ENCODE measurements around the gene ADCY2. TPM values are rescaled to one million over a fixed set of nuclear protein-coding genes. Genes with fewer than 3 reads are reported as not detected.

Gene ADCY2
- total and polyA plus RNA-seq, 4 experiments from 2014 or later: not detected

- DNase-seq: no peak
- Histone ChIP-seq H3K4me1 (ENCODE audit: insufficient read depth, low read length) (no peaks in the 10 kb centered on the region), H3K27ac (ENCODE audit: low read depth, low read length) (no peak overlapping the region), H3K27me3 (ENCODE audit: insufficient read depth, low read length) (no peaks in the 10 kb centered on the region), H3K4me3 (ENCODE audit: low read length in 2 of 2) (no peak overlapping the region), H3K36me3 (ENCODE audit: insufficient read depth, low read length) (no peaks in the 10 kb centered on the region), H3K9me3 (ENCODE audit: control insufficient read depth in 1 of 2, low read length in 2 of 2) (no peaks in the 10 kb centered on the region)
- H3K4me1 Mint-ChIP-seq: no peaks in the 10 kb centered on the region
- H3K27ac Mint-ChIP-seq: no peak overlapping the region
- peaks cover 0 to 5% (median 0%) of the 10 kb centered on the region in 8 donors for H3K9me3 Mint-ChIP-seq
- ChIA-PET CTCF (ENCODE audit: partially characterized antibody) (no interaction called here), POLR2A (ENCODE audit: partially characterized antibody) (no interaction called here)
- no peak overlapping the region for H3K4me3 Mint-ChIP-seq
- intact Hi-C loops (cut with micrococcal nuclease): no loop called here
- peaks cover 0 to 1% of the 10 kb centered on the region in 2 donors for H3K27me3 Mint-ChIP-seq
- no peaks in the 10 kb centered on the region for H3K36me3 Mint-ChIP-seq
Measured at GRCh38 chr5:7616897-7617296, 221.0 kb downstream of the ADCY2 start.

GRCh38 chr5:7622498-7622897 lies 226.6 kb downstream of the ADCY2 start:
- intact Hi-C loops (cut with micrococcal nuclease): no loop called here
- H3K27ac Mint-ChIP-seq: no peak overlapping the region
- no peaks in the 10 kb centered on the region for H3K4me1 Mint-ChIP-seq
- Histone ChIP-seq H3K27ac (ENCODE audit: low read depth, low read length) (no peak overlapping the region), H3K4me1 (ENCODE audit: insufficient read depth, low read length) (no peaks in the 10 kb centered on the region), H3K27me3 (ENCODE audit: insufficient read depth, low read length) (no peaks in the 10 kb centered on the region), H3K9me3 (ENCODE audit: control insufficient read depth in 1 of 2, low read length in 2 of 2) (no peaks in the 10 kb centered on the region), H3K36me3 (ENCODE audit: insufficient read depth, low read length) (no peaks in the 10 kb centered on the region), H3K4me3 (ENCODE audit: low read length in 2 of 2) (no peak overlapping the region)
- no peak overlapping the region for H3K4me3 Mint-ChIP-seq
- H3K36me3 Mint-ChIP-seq: no peaks in the 10 kb centered on the region
- H3K27me3 Mint-ChIP-seq: no peaks in the 10 kb centered on the region
- peaks cover 0 to 8% (median 0%) of the 10 kb centered on the region in 8 donors for H3K9me3 Mint-ChIP-seq
- no peak for DNase-seq
- POLR2A ChIA-PET (ENCODE audit: partially characterized antibody): no interaction called here
- CTCF ChIA-PET (ENCODE audit: partially characterized antibody): no interaction called here

GRCh38 chr5:7625740-7626139 lies 229.8 kb downstream of the ADCY2 start:
- Mint-ChIP-seq H3K4me3 (no peak overlapping the region), H3K27me3 (no peaks in the 10 kb centered on the region), H3K27ac (no peak overlapping the region), H3K4me1 (no peaks in the 10 kb centered on the region), H3K36me3 (no peaks in the 10 kb centered on the region), H3K9me3 (peaks cover 0 to 8% (median 0%) of the 10 kb centered on the region in 8 donors)
- ChIA-PET POLR2A (ENCODE audit: partially characterized antibody) (no interaction called here), CTCF (ENCODE audit: partially characterized antibody) (no interaction called here)
- no peaks in the 10 kb centered on the region for H3K36me3 ChIP-seq (ENCODE audit: insufficient read depth, low read length)
- intact Hi-C loops (cut with micrococcal nuclease): no loop called here
- no peak overlapping the region for H3K4me3 ChIP-seq (ENCODE audit: low read length in 2 of 2)
- no peak for DNase-seq
- H3K27me3 ChIP-seq (ENCODE audit: insufficient read depth, low read length): no peaks in the 10 kb centered on the region
- no peak overlapping the region for H3K27ac ChIP-seq (ENCODE audit: low read depth, low read length)
- no peaks in the 10 kb centered on the region for H3K4me1 ChIP-seq (ENCODE audit: insufficient read depth, low read length)
- no peaks in the 10 kb centered on the region for H3K9me3 ChIP-seq (ENCODE audit: control insufficient read depth in 1 of 2, low read length in 2 of 2)

GRCh38 chr5:7628248-7628647 lies 232.3 kb downstream of the ADCY2 start:
- no peak overlapping the region for H3K27ac ChIP-seq (ENCODE audit: low read depth, low read length)
- no peaks in the 10 kb centered on the region for H3K36me3 ChIP-seq (ENCODE audit: insufficient read depth, low read length)
- intact Hi-C loops (cut with micrococcal nuclease): no loop called here
- H3K27me3 ChIP-seq (ENCODE audit: insufficient read depth, low read length): no peaks in the 10 kb centered on the region
- ChIA-PET CTCF (ENCODE audit: partially characterized antibody) (interaction anchor here (1.4 kb wide), 1 partner anchor 9 kb away, joined by 3 read pairs; no protein-coding TSS in a partner anchor), POLR2A (ENCODE audit: partially characterized antibody) (no interaction called here)
- Mint-ChIP-seq H3K4me3 (no peak overlapping the region), H3K27me3 (no peaks in the 10 kb centered on the region), H3K36me3 (no peaks in the 10 kb centered on the region), H3K27ac (no peak overlapping the region), H3K9me3 (peaks cover 0 to 8% (median under 1%) of the 10 kb centered on the region in 8 donors), H3K4me1 (no peaks in the 10 kb centered on the region)
- no peak overlapping the region for H3K4me3 ChIP-seq (ENCODE audit: low read length in 2 of 2)
- H3K9me3 ChIP-seq (ENCODE audit: control insufficient read depth in 1 of 2, low read length in 2 of 2): no peaks in the 10 kb centered on the region
- no peaks in the 10 kb centered on the region for H3K4me1 ChIP-seq (ENCODE audit: insufficient read depth, low read length)
- DNase-seq: no peak

DNA sequence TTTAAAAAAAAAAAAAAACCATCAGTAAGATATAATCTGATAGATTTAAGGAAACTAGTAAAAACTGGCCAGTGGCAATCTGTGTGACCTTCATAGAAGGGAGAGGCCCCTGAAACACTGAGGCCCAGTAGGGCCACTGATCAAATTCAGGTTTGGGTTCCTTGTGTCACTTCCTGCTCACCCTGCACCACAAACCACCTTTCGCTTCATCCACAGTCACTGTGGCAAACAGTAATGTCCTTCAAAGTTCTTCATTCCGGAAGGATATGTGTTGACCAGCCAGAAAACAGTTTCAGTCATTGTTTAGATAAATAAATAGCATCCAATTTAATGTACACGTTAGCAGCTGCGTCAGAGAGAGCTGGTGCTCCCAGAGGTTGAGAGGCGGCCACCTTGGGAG lies 232.9 kb downstream of the ADCY2 start:
- no peaks in the 10 kb centered on the region for H3K27me3 Mint-ChIP-seq
- peaks cover 0 to 8% (median under 1%) of the 10 kb centered on the region in 8 donors for H3K9me3 Mint-ChIP-seq
- Histone ChIP-seq H3K36me3 (ENCODE audit: insufficient read depth, low read length) (no peaks in the 10 kb centered on the region), H3K27me3 (ENCODE audit: insufficient read depth, low read length) (no peaks in the 10 kb centered on the region), H3K4me3 (ENCODE audit: low read length in 2 of 2) (no peak overlapping the region), H3K9me3 (ENCODE audit: control insufficient read depth in 1 of 2, low read length in 2 of 2) (no peaks in the 10 kb centered on the region), H3K4me1 (ENCODE audit: insufficient read depth, low read length) (no peaks in the 10 kb centered on the region), H3K27ac (ENCODE audit: low read depth, low read length) (no peak overlapping the region)
- no peaks in the 10 kb centered on the region for H3K4me1 Mint-ChIP-seq
- intact Hi-C loops (cut with micrococcal nuclease): no loop called here
- no peak overlapping the region for H3K4me3 Mint-ChIP-seq
- H3K36me3 Mint-ChIP-seq: no peaks in the 10 kb centered on the region
- POLR2A ChIA-PET (ENCODE audit: partially characterized antibody): no interaction called here
- no peak overlapping the region for H3K27ac Mint-ChIP-seq
- DNase-seq: no peak
- CTCF ChIA-PET (ENCODE audit: partially characterized antibody): interaction anchor here (1.4 kb wide), 1 partner anchor 9 kb away, joined by 3 read pairs; no protein-coding TSS in a partner anchor

- no peaks in the 10 kb centered on the region for H3K4me1 ChIP-seq (ENCODE audit: insufficient read depth, low read length)
- no peaks in the 10 kb centered on the region for H3K27me3 ChIP-seq (ENCODE audit: insufficient read depth, low read length)
- no peak overlapping the region for H3K4me3 ChIP-seq (ENCODE audit: low read length in 2 of 2)
- intact Hi-C loops (cut with micrococcal nuclease): no loop called here
- DNase-seq: no peak
- no peaks in the 10 kb centered on the region for H3K36me3 ChIP-seq (ENCODE audit: insufficient read depth, low read length)
- Mint-ChIP-seq H3K4me3 (no peak overlapping the region), H3K9me3 (peaks cover 0 to 8% (median under 1%) of the 10 kb centered on the region in 8 donors), H3K27me3 (no peaks in the 10 kb centered on the region), H3K27ac (no peak overlapping the region), H3K4me1 (no peaks in the 10 kb centered on the region), H3K36me3 (no peaks in the 10 kb centered on the region)
- POLR2A ChIA-PET (ENCODE audit: partially characterized antibody): no interaction called here
- H3K27ac ChIP-seq (ENCODE audit: low read depth, low read length): no peak overlapping the region
- CTCF ChIA-PET (ENCODE audit: partially characterized antibody): no interaction called here
- H3K9me3 ChIP-seq (ENCODE audit: control insufficient read depth in 1 of 2, low read length in 2 of 2): no peaks in the 10 kb centered on the region
Measured at GRCh38 chr5:7629561-7629960, 233.6 kb downstream of the ADCY2 start.

DNA sequence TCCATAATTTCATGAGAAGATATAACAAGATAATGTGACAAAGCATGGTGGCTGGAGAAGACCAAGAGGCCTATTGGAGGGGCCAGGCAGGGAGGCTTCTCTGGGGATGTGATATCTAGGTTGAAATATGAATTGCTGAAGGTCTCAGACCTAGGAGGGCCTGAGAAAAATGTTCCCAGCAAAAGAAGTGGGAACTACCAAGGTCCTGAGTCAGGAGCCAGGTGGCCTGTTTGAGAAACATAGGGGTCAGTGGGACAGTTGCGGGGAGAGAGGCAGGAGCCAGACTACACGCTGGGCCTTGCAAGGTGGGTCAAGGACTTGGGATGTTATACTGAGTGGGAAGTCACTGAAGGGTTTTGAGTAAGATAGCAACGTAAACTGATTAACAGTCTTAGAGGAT lies 238.9 kb downstream of the ADCY2 start:
- no peak overlapping the region for H3K27ac Mint-ChIP-seq
- ChIA-PET POLR2A (ENCODE audit: partially characterized antibody) (no interaction called here), CTCF (ENCODE audit: partially characterized antibody) (no interaction called here)
- H3K36me3 Mint-ChIP-seq: no peaks in the 10 kb centered on the region
- intact Hi-C loops (cut with micrococcal nuclease): no loop called here
- no peak overlapping the region for H3K4me3 Mint-ChIP-seq
- DNase-seq: no peak
- peaks cover 0 to 1% (median 0%) of the 10 kb centered on the region in 4 donors for H3K4me1 Mint-ChIP-seq
- H3K27me3 ChIP-seq (ENCODE audit: insufficient read depth, low read length): no peaks in the 10 kb centered on the region
- no peaks in the 10 kb centered on the region for H3K4me1 ChIP-seq (ENCODE audit: insufficient read depth, low read length)
- H3K9me3 Mint-ChIP-seq: peaks cover 0 to 4% (median under 1%) of the 10 kb centered on the region in 8 donors
- H3K4me3 ChIP-seq (ENCODE audit: low read length in 2 of 2): no peak overlapping the region
- H3K27ac ChIP-seq (ENCODE audit: low read depth, low read length): no peak overlapping the region
- peaks cover 0 to 3% of the 10 kb centered on the region in 2 donors for H3K27me3 Mint-ChIP-seq
- no peaks in the 10 kb centered on the region for H3K9me3 ChIP-seq (ENCODE audit: control insufficient read depth in 1 of 2, low read length in 2 of 2)
- no peaks in the 10 kb centered on the region for H3K36me3 ChIP-seq (ENCODE audit: insufficient read depth, low read length)

DNA sequence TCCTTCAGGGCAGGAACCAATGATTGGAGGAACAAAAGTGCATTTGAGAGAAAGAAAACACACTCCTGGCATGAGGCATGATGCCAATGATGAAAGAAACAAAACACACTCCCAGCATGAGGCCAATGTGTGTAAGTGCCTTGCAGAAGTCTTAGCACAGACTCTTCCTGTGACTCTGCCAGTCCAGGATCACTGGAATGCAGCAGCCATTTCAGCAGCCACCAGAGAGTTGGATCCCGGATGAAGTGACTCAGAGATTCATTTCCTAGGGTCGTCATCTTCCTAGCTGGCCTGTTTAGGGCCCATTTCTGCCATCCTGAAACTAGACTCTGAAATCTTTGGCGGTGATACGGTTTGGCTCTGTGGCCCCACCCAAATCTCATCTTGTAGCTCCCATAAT lies 242.5 kb downstream of the ADCY2 start:
- CTCF ChIA-PET (ENCODE audit: partially characterized antibody): no interaction called here
- Histone ChIP-seq H3K36me3 (ENCODE audit: insufficient read depth, low read length) (no peaks in the 10 kb centered on the region), H3K9me3 (ENCODE audit: control insufficient read depth in 1 of 2, low read length in 2 of 2) (no peaks in the 10 kb centered on the region), H3K4me1 (ENCODE audit: insufficient read depth, low read length) (no peaks in the 10 kb centered on the region), H3K4me3 (ENCODE audit: low read length in 2 of 2) (no peak overlapping the region), H3K27me3 (ENCODE audit: insufficient read depth, low read length) (no peaks in the 10 kb centered on the region), H3K27ac (ENCODE audit: low read depth, low read length) (no peak overlapping the region)
- no peak overlapping the region for H3K4me3 Mint-ChIP-seq
- intact Hi-C loops (cut with micrococcal nuclease): no loop called here
- POLR2A ChIA-PET (ENCODE audit: partially characterized antibody): no interaction called here
- H3K27me3 Mint-ChIP-seq: peaks cover 0 to 3% of the 10 kb centered on the region in 2 donors
- H3K36me3 Mint-ChIP-seq: no peaks in the 10 kb centered on the region
- no peak for DNase-seq
- H3K4me1 Mint-ChIP-seq: peaks cover 0 to 1% (median 0%) of the 10 kb centered on the region in 4 donors
- H3K9me3 Mint-ChIP-seq: peaks cover 0 to 12% (median 4%) of the 10 kb centered on the region in 8 donors
- H3K27ac Mint-ChIP-seq: no peak overlapping the region

Data from CD4-positive, alpha-beta memory T cell (primary cell).